ENCODE measurements around the gene TM9SF4. TPM values are rescaled to one million over a fixed set of nuclear protein-coding genes. Genes with fewer than 3 reads are reported as not detected.

Gene TM9SF4
- total and polyA plus RNA-seq, 12 donors: 19.2 to 36.0 (median 31.1) TPM

GRCh38 chr20:32206760-32207625 is 97.5 kb downstream of the TM9SF4 start:
- Histone ChIP-seq H3K4me1 (peaks cover 25 to 71% (median 60%) of the 10 kb centered on the region in 9 donors), H3K36me3 (peaks cover 0 to 36% (median 5%) of the 10 kb centered on the region in 9 donors), H3K27ac (peak overlapping the region; percentile 88 to 99 (median 95)), H3K9me3 (no peaks in the 10 kb centered on the region), H3K4me3 (peak overlapping the region; percentile 70 to 100 (median 98)), H3K27me3 (no peaks in the 10 kb centered on the region)
- TF ChIP-seq CTCF (IDR thresholded peaks at IDR 0.05): no peak
- peak in 3 of 8 donors; percentile 1 to 2 (median 2) for ATAC-seq
- 1 to 3% methylated on average over 36 to 40 of the region's 40 CpGs for WGBS, 2 donors
- intact Hi-C loops (cut with DNase I): loop anchor here in 6 of 10 donors (2.0 to 10.0 kb wide), 10 partner anchors 52 to 275 kb away; partner anchors contain the start of genes ASXL1 (in 2 of the 6), KIF3B (in 2 of the 6) and TM9SF4 (in 1 of the 6)
- DNase-seq: no peak

GRCh38 chr20:32207626-32208498 is 98.3 kb downstream of the TM9SF4 start, which contains the start of the genes PLAGL2 and POFUT1:
PLAGL2 (minus strand) TSS chr20:32207743; CDS start chr20:32202178, 5,565 bp downstream.
POFUT1 (plus strand) TSS chr20:32207880; CDS start chr20:32207942, 62 bp downstream.
- no peaks in the 10 kb centered on the region for H3K9me3 ChIP-seq
- peaks cover 0 to 42% (median 5%) of the 10 kb centered on the region in 9 donors for H3K36me3 ChIP-seq
- ATAC-seq: peak; percentile 91 to 98 (median 95)
- H3K4me3 ChIP-seq: peak within 1 kb of the TSS; percentile 70 to 100 (median 98)
- 1 to 2% methylated on average over 64 to 74 of the region's 74 CpGs for WGBS, 2 donors
- DNase-seq: peak; percentile 90 to 91
- peak in 5 of 9 donors; percentile 17 to 57 (median 52) for TF ChIP-seq CTCF (IDR thresholded peaks at IDR 0.05)
- H3K27me3 ChIP-seq: no peaks in the 10 kb centered on the region
- intact Hi-C loops (cut with DNase I): loop anchor here in 6 of 10 donors (2.0 to 10.0 kb wide), 10 partner anchors 53 to 274 kb away; partner anchors contain the start of genes ASXL1 (in 2 of the 6), KIF3B (in 2 of the 6) and TM9SF4 (in 1 of the 6)
- peaks cover 22 to 63% (median 52%) of the 10 kb centered on the region in 9 donors for H3K4me1 ChIP-seq
- peak within 1 kb of the TSS; percentile 88 to 99 (median 95) for H3K27ac ChIP-seq

GRCh38 chr20:32208499-32209154 is 99.1 kb downstream of the TM9SF4 start:
- Histone ChIP-seq H3K4me1 (peaks cover 19 to 55% (median 44%) of the 10 kb centered on the region in 9 donors), H3K4me3 (peak overlapping the region; percentile 69 to 100 (median 98)), H3K9me3 (no peaks in the 10 kb centered on the region), H3K36me3 (peaks cover 0 to 43% (median 5%) of the 10 kb centered on the region in 9 donors), H3K27me3 (no peaks in the 10 kb centered on the region), H3K27ac (peak overlapping the region in 8 of 10 donors; percentile 88 to 99 (median 95))
- 58 to 62% methylated on average over 13 of the region's 13 CpGs for WGBS, 2 donors
- intact Hi-C loops (cut with DNase I): loop anchor here in 6 of 10 donors (5.0 to 10.0 kb wide), 8 partner anchors 66 to 274 kb away; partner anchors contain the start of genes ASXL1 (in 2 of the 6), KIF3B (in 1 of the 6) and TM9SF4 (in 1 of the 6)
- DNase-seq: no peak
- TF ChIP-seq CTCF (IDR thresholded peaks at IDR 0.05): no peak
- ATAC-seq: no peak
